Heart right ventricle (tissue), 16 donors: ENCODE data around the gene DCP2. TPM values are rescaled to one million over a fixed set of nuclear protein-coding genes. Genes with fewer than 3 reads are reported as not detected.

Source experiments
- ATAC-seq, 8 donors: fragments of 200-7000 bp; cut with Tn5 transposase; one replicate each; pipeline ENCODE4 v1.9.1; 2020; ENCODE audit warnings: mild to moderate bottlenecking in 8 of 8, moderate library complexity in 8 of 8, moderate number of reproducible peaks in 1 of 8
- DNase-seq, 2 donors: peaks; one replicate each; pipeline ENCODE4 v3.0.0-alpha.2; 2020
- H3K27ac ChIP-seq, 10 donors: fragments of 200-600 bp; sonication (generic) in 2 of 10; one replicate each; pipeline versions ENCODE4 v1.5.0 to v1.8.0; 2020 to 2022; ENCODE audit warnings: mild to moderate bottlenecking in 3 of 10
- H3K27me3 ChIP-seq, 7 donors: fragments of 200-600 bp; one replicate each; pipeline ENCODE4 v1.8.0; 2021 to 2022; ENCODE audit warnings: mild to moderate bottlenecking in 2 of 7
- H3K36me3 ChIP-seq, 9 donors: fragments of 200-600 bp; sonication (generic) in 1 of 9; one replicate each; pipeline versions ENCODE4 v1.5.0 to v1.8.0; 2020 to 2022; ENCODE audit warnings: mild to moderate bottlenecking in 2 of 9
- H3K4me1 ChIP-seq, 9 donors: fragments of 200-600 bp; sonication (generic) in 1 of 9; one replicate each; pipeline versions ENCODE4 v1.5.0 to v1.8.0; 2020 to 2022; ENCODE audit warnings: mild to moderate bottlenecking in 4 of 9
- H3K4me3 ChIP-seq, 10 donors: fragments of 200-600 bp; sonication (generic) in 2 of 10; one replicate each; pipeline versions ENCODE4 v1.5.0 to v1.8.0; 2020 to 2022; ENCODE audit warnings: mild to moderate bottlenecking in 7 of 10, moderate library complexity in 2 of 10
- H3K9me3 ChIP-seq, 11 donors: fragments of 200-600 bp in 10 of 11; sonication (generic) in 2 of 11; one replicate each; pipeline versions ENCODE4 v1.5.0 to v1.8.0; 2013 to 2022; ENCODE audit warnings: mild to moderate bottlenecking in 2 of 11, control low read depth in 1 of 11, moderate library complexity in 1 of 11
- WGBS, 2 donors: extraction: QIAGEN DNeasy Blood & Tissue Kit; methylation state at CpG; one replicate each; pipeline ENCODE4 v1.1.7; 2013; ENCODE audit warnings: inconsistent platforms in 1 of 2; 5-methylcytosine and 5-hydroxymethylcytosine counted together
- intact Hi-C, 10 donors: fragments of 100-400 bp; cut with DNase I; formaldehyde crosslinking; loops; one replicate each; pipeline versions ENCODE4 v1.11.1 to v1.14.2; 2022
- polyA plus RNA-seq, 2 donors: library from polyadenylated mRNA; stranded (reverse); fragments of 200-250 nt; gene quantifications; one replicate each; pipeline ENCODE4 v1.2.3, GENCODE V29; 2013
- total RNA-seq, 10 donors: library from RNA; stranded (reverse); fragmentation: NEBNext Ultra II Directional in 3 of 10; extraction: Animal tissue kit (Norgen Biotek cat#: 25700) in 3 of 10; gene quantifications; one replicate each; pipeline versions ENCODE4 v1.2.1 to v1.2.4, GENCODE V29; 2021 to 2023
- TF ChIP-seq, protein P1 (sequence below), 9 donors: fragments of 200-600 bp; sonication (generic) in 2 of 9; IDR thresholded peaks; one replicate each; pipeline versions ENCODE4 v1.5.0 to v1.8.0; 2021 to 2022; ENCODE audit warnings: antibody characterized with exemption in 9 of 9, mild to moderate bottlenecking in 5 of 9, moderate library complexity in 1 of 9
- donor health status: Arrhythmogenic right ventricular cardiomyopathy.
- donor health status: ischemic (EF 13 %, LVEDD 7.1; RV severe dilation, severe dysfunction).
- donor health status: healthy with polysubstance abuse.
- donor health status: DM: no; HTN: yes; CAD: no.
- donor health status: DM: no; HTN: no; CAD: no.
- donor health status: ischemic (EF 25% LVEDD 6.9; RV normal size, moderate dysfunction).
- donor health status: ischemic (EF 25% LVEDD 5.7; RV mildly dilated, moderate dysfunction).
- donor health status: healthy.
- donor health status: DM: yes; HTN: yes; CAD: no.
- donor health status: Ischemic cardiomyopathy.
- donor health status: ischemic (EF 35%, LVEDD 5.7; RV mildly dilated, moderate dysfunction).
- donor health status: nonischemic (EF 11% LVEDD 7.7; RV severe dilation, severe dysfunction).
- donor health status: DM: yes; HTN: yes; CAD: no.
- donor health status: PGD.
- donor health status: ischemic (EF 29% LVEDD 5.4; RV normal size, mild dysfunction).
- donor health status: nonischemic (EF 23%, LVEDD 6.1; RV moderate dilation, normal function).

The DCP2 gene
- total and polyA plus RNA-seq, 12 donors: 3.1 to 24.5 (median 16.1) TPM

DNA sequence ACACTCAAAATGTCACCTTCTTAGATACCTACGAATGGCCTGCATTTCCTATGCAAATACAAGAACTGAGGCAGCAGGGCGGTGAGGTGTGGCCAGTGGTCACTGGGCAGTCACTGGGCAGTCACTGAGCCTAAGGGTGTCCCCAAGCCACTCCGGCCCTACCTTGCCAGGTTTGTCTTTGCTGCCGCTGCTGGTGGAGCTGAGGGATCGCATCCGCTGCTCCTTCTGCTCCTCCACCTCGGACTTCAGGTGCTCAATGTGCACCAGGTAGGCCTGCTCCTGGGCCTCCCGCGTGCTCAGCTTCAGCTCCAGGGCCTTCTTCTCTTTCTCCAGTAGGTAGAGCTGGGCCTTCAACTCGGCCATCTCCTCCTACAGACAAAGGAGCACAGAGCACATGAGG is 72.3 kb downstream of the DCP2 start:
- WGBS, 2 donors: 95 to 97% methylated on average over 10 of the region's 10 CpGs
- DNase-seq (no peak), ATAC-seq (no peak)
- no peaks in the 10 kb centered on the region for H3K27me3 ChIP-seq
- peaks cover 0 to 95% (median 31%) of the 10 kb centered on the region in 9 donors for H3K36me3 ChIP-seq
- H3K4me3 ChIP-seq: no peak overlapping the region
- TF ChIP-seq, protein P1, sequence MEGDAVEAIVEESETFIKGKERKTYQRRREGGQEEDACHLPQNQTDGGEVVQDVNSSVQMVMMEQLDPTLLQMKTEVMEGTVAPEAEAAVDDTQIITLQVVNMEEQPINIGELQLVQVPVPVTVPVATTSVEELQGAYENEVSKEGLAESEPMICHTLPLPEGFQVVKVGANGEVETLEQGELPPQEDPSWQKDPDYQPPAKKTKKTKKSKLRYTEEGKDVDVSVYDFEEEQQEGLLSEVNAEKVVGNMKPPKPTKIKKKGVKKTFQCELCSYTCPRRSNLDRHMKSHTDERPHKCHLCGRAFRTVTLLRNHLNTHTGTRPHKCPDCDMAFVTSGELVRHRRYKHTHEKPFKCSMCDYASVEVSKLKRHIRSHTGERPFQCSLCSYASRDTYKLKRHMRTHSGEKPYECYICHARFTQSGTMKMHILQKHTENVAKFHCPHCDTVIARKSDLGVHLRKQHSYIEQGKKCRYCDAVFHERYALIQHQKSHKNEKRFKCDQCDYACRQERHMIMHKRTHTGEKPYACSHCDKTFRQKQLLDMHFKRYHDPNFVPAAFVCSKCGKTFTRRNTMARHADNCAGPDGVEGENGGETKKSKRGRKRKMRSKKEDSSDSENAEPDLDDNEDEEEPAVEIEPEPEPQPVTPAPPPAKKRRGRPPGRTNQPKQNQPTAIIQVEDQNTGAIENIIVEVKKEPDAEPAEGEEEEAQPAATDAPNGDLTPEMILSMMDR (IDR thresholded peaks at IDR 0.05): no peak
- no peaks in the 10 kb centered on the region for H3K9me3 ChIP-seq
- intact Hi-C loops: loop anchor here in 6 of 10 donors (2.0 to 10.0 kb wide), 3 partner anchors 246 to 286 kb away; no protein-coding TSS in a partner anchor
- no peak overlapping the region for H3K27ac ChIP-seq
- H3K4me1 ChIP-seq: peaks cover 0 to 52% (median 32%) of the 10 kb centered on the region in 9 donors

DNA sequence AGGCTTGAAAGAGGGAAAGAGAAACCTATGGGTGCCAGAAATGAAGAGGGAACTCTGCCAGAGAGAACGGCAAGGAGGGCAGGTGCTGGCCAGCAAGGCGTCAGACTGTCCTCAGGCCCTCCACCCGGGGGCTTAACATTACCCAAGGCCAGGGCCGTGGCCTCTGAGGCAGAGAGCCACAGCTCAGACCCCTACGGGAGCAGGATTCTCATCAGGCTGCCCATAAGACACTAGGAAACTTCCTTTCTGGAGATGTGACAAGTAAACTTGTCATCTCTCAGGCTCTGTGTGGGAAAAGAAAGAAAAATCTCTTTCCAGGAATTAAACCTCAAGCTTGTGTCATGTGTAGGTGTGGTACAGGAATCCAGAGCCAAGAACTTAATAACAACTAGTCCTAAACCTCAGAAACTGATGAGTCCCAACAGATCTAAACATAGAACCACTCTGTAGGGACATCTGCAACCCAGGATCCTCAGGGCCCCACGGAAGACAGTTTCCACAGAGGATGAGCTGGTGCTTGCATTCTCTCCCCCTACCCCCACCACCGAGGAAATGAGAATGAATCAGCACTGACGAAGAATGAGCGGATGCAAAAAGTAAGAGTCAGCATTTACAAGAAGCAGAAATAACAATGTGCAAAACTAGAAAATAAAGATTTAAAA is 74.3 kb downstream of the DCP2 start:
- Histone ChIP-seq H3K4me3 (no peak overlapping the region), H3K36me3 (peaks cover 0 to 96% (median 31%) of the 10 kb centered on the region in 9 donors), H3K4me1 (peaks cover 0 to 51% (median 32%) of the 10 kb centered on the region in 9 donors), H3K27ac (peak overlapping the region in 5 of 10 donors; percentile 46 to 75 (median 47)), H3K9me3 (no peaks in the 10 kb centered on the region), H3K27me3 (no peaks in the 10 kb centered on the region)
- peak in 7 of 8 donors; percentile 25 to 67 (median 46) for ATAC-seq
- DNase-seq: no peak
- intact Hi-C loops: no loop called here
- TF ChIP-seq, protein P1 (IDR thresholded peaks at IDR 0.05): no peak
- 37 to 46% methylated on average over 9 of the region's 9 CpGs for WGBS, 2 donors

DNA sequence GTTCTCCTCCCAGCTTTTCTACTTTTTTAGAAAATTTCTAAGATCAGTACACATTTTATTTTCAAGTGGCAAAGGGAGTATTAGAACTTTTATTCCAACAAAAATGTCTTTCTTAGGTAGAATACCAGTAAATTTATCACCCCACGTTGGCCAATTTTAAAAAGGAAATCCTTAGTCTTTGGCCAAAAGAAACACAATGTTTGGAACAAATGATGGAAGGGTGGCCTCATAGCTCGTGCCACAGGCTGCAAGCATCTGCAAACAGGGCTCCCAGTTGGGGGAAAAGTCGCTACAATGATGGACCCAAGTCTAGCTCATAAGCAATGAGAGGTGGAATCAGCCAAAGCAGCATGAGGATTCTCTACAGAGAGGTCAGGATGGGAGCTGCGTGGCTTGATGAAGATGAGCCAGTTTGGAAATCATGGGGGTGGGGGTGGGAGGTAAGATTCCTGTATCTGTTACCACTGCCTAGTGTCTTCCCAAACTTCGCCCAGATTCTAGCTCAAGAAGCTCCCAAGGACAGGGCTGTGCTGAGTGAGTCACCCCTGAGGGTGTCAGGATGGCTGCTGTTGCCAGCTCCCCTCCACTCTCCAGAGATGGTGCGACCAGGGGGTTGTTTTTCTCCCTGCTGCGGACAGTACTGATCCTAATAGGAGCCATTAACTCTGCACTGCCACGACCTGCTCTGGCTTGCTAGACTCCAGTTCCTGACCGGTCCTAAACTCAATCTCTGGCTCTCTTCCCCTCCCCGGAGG is 75.6 kb downstream of the DCP2 start:
- H3K4me1 ChIP-seq: peaks cover 0 to 45% (median 32%) of the 10 kb centered on the region in 9 donors
- H3K27ac ChIP-seq: peak overlapping the region in 2 of 10 donors; percentile 46 to 75
- peaks cover 0 to 93% (median 25%) of the 10 kb centered on the region in 9 donors for H3K36me3 ChIP-seq
- H3K27me3 ChIP-seq: no peaks in the 10 kb centered on the region
- 73 to 84% methylated on average over 10 of the region's 10 CpGs for WGBS, 2 donors
- ATAC-seq: peak in 1 of 8 donors; percentile 14
- intact Hi-C loops: no loop called here
- no peaks in the 10 kb centered on the region for H3K9me3 ChIP-seq
- DNase-seq: no peak
- TF ChIP-seq, protein P1 (IDR thresholded peaks at IDR 0.05): no peak
- H3K4me3 ChIP-seq: no peak overlapping the region

DNA sequence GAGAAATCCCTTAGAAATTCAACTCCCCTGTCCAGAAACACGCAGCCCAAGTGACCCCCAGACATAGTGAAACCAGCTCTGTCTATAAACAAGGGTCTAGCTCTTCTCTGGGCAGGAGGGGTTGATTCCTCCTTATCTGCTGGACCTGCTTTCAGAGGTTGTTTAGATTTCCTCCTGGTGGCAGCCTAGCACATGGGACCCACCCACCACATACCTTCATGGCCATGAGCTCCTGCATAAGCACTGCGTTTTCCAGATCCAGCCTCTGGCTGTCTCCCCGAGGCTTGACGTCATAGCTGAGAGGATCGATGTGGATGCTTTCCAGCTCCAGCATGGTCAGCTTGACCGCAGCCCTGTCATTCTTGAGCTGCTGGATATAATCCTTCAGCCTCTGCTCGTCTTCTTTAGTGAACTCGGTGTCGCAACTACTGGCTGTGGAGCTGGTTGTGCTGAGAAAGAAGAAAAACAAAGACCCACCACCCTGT is 77.0 kb downstream of the DCP2 start:
- intact Hi-C loops: no loop called here
- no peak for DNase-seq
- Histone ChIP-seq H3K9me3 (no peaks in the 10 kb centered on the region), H3K4me3 (no peak overlapping the region), H3K4me1 (peaks cover 0 to 43% (median 35%) of the 10 kb centered on the region in 9 donors), H3K27me3 (no peaks in the 10 kb centered on the region), H3K36me3 (peaks cover 0 to 80% (median 21%) of the 10 kb centered on the region in 9 donors), H3K27ac (no peak overlapping the region)
- peak in 2 of 8 donors; percentile 14 to 38 for ATAC-seq
- 76 to 81% methylated on average over 9 of the region's 9 CpGs for WGBS, 2 donors
- TF ChIP-seq, protein P1 (IDR thresholded peaks at IDR 0.05): no peak
